DMS79 treated with DMSO at 0.1 percent for 48 hours (cell line): Measurements from ENCODE around the gene CNTD1.

Source experiments
- DNase-seq: peaks from one replicate; lab custom pipeline; 2025; lab: John Stamatoyannopoulos, UW

Gene CNTD1

GRCh38 chr17:42806249-42806648 lies 7.6 kb downstream of the CNTD1 start:
- DNase-seq = no peak

GRCh38 chr17:42809250-42809649 lies 10.6 kb downstream of the CNTD1 start:
- no peak for DNase-seq

GRCh38 chr17:42814633-42815399 lies 16.2 kb downstream of the CNTD1 start:
- peak; percentile 91 for DNase-seq

GRCh38 chr17:42817866-42818265 lies 19.2 kb downstream of the CNTD1 start:
- no peak for DNase-seq

DNA sequence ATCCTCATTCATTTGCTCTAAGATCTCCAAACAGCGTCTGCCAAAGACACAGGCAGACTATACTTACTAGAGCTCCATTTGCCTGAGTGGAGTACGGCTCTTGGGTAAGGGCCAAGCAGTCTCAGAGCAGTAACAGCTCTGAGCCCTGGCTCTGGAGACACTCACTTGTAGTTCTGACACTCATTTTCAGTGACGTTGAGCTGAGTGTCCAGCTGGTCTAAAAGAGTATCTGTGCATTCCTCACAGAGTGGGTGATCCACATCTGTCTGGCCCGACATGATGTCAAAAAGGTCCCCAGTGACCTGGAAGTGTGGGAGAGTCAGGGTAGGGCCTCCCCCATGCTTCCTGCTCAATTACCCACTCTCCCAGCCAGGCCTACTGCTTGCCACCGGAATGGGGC lies 19.7 kb downstream of the CNTD1 start:
- DNase-seq = no peak

DNA sequence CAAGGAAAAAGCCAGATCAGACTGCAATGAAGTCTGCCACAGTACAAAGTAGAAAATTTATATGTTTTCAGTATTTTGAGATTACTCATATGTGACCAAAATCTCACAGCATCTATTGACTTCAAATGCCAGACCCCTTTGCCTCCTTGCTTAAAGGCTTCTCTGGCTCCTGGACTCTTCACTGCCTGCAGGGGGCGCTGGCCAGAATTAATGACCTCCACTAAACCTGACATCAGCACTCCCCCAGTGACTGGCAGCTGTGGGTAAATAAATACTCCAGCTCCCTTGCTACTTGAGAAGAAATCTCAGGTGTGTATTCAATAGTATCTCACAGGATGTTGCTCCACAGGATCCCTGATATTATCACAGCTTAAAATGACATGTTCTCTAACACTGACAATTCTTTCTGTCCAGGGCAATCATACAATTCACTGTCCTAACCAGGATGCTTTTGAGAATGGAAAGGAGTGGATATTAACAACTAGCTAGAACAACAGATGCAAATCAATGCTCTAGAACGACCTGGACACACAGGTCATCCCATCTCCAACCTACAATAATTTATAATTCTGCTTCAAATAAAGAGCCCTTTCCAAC lies 21.4 kb downstream of the CNTD1 start:
- DNase-seq = no peak

- no peak for DNase-seq
These were observed 22.5 kb downstream of the CNTD1 start for GRCh38 chr17:42821176-42821575.

DNA sequence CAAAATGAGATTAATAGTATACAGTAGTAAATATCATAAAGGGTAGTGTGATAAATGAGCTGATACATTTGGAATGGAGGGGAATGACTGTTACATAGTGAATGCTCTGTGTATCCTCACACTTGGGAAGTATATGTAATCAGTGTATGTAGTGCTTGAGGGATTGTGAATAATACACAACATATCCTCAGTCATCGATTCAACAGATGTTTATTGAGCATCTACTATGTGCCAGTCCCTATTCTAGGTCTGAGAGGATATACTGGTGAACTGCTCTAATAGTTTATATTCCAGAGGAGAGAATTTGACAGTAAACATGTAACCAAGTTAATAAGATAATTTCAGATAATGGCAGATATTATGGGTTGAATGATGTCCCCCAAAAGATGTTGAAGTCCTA lies 28.8 kb downstream of the CNTD1 start:
- DNase-seq = no peak

DNA sequence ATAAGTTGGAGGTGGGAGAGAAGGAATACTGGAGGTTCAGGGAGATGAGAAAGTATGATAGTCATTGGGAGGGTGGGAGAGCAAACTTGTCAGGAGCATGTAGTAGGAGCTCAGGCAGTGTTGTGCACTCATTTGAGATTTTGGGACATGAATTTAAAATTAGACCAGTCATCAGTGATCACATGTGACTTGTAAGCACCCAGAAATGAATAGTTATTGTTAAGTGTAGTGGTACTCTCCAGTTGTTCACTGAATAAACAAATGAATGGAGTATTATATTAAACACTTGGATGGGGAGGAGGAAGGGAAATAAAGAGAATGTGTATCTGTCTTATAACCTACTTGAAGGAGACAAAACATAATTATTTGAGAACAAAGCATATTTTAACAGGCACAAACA lies 32.3 kb downstream of the CNTD1 start:
- no peak for DNase-seq

GRCh38 chr17:42832213-42832933 lies 33.7 kb downstream of the CNTD1 start:
- peak; percentile 73 for DNase-seq

DNA sequence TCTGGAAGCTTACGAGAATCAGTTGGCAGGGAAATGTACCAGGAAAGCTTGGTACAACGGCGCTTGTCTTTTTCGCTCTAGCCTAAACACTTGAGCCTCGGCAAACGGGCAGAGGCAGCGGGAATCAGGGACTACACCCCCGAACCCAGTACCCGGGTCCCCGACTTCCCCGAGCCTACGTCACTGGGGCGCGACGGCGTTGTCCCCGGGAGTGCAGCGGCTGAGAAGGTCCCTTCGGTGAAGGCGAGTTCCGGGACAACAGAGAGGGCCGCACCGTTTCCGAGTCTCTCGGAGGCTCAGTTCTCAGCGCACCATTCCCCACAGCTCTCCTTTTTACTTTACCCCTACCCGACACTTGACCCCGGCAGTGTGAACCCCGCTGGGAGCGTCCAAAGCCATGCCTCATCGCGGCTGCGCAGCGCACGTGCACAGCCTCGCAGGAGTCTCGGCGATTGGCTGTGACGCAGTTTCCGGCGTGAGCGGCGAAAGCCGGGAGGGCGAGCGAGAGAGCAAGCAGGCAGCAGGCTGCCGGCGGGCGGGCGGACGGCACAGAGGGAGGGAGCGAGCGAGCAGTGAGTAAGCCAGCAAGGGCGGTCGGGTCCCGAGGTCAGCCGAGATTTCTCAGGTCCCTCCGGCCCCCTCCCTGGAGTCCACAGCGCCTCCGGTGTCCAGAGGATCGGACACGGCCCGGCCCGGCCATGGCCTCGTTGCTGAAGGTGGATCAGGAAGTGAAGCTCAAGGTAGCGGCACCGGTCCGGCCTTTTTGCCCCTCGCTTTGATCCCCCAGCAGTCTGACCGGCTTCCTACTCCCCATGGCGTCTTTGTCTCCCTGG lies 34.5 kb downstream of the CNTD1 start, which contains the start of gene PSME3:
PSME3 (plus strand) TSS at position 464 of the 833 bp plus-strand sequence; CDS start at position 699, 235 bp downstream.
- DNase-seq = peak; percentile 91

GRCh38 chr17:42833767-42834422 lies 35.2 kb downstream of the CNTD1 start:
- DNase-seq = no peak

DNA sequence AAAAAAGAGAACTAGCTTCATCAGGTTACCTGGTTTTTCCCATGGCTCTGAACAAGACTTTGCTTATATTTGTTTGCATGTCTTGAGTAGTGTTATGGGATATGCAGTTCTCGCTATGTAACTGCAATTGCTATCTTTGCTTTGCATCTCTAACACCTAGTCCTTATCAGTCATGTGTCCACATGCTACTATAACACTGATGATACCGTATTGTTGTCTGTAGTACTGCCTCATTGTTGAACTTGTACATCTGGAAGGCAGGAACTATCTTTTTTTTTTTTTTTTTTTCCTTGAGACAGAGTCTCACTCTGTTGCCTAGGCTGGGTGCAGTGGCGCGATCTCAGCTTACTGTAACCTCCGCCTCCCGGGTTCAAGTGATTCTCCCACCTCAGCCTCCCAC lies 37.1 kb downstream of the CNTD1 start:
- DNase-seq = no peak

GRCh38 chr17:42841975-42842685 lies 43.5 kb downstream of the CNTD1 start:
- no peak for DNase-seq

DNA sequence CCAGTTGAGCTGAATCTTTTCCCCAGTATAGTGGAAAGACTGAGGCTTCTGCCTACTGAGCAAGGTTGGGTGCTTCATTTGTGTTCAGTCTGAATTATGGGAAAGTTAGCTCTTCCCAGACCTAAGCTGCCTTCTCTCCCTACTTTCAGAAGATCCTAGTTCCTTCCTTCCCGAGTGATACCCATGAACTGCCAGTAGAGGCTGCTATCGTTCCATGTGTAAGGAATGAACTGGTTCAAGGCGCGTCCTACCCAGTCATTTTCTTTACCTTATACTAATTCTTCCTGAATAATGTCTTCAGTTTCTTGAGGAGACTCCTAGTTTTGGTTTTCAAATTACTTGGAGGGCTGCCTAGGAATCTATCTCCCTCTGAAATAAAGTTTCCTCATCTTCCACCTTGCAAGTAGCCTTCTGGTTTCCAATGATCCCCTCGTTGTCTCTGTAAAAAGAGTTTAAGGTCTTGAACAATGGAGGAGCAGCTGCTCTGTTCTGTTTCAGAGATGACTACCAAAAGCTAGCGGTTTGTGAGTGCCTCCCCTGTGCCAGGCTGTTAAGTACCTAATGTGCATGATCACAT lies 44.8 kb downstream of the CNTD1 start:
- DNase-seq = peak; percentile 27

GRCh38 chr17:42844271-42844670 lies 45.6 kb downstream of the CNTD1 start, which contains the start of gene AOC2:
Gene AOC2, plus strand, starts transcription at chr17:42844580. Its CDS starts 47 bp downstream, at chr17:42844627.
- DNase-seq = no peak

- DNase-seq = no peak
These were observed 46.3 kb downstream of the CNTD1 start for GRCh38 chr17:42844761-42845555.

DNA sequence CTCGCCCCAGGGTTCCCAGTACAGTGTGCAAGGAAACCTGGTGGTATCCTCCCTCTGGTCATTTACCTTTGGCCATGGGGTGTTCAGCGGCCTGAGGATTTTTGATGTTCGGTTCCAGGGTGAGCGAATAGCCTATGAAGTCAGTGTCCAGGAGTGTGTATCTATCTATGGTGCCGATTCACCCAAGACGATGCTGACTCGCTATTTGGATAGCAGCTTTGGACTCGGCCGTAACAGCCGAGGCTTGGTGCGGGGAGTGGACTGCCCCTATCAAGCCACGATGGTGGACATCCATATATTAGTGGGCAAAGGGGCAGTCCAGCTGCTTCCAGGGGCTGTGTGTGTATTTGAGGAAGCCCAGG lies 46.9 kb downstream of the CNTD1 start:
- DNase-seq = no peak

GRCh38 chr17:42845918-42846593 lies 47.4 kb downstream of the CNTD1 start:
- no peak for DNase-seq
